Activated CD4-positive, alpha-beta T cell treated with anti-CD3 and anti-CD28 coated beads, Interleukin-2, amount 10 ng/mL, durations not matched to agents 24 days and 14 days (primary cell): ENCODE measurements around the gene SLC36A4. TPM values are rescaled to one million over a fixed set of nuclear protein-coding genes. Genes with fewer than 3 reads are reported as not detected.
A peak's percentile ranks its signal among the peaks of the same experiment; 100 is the strongest.

ENCODE experiments used
- DNase-seq: peaks from one replicate; pipeline ENCODE4 v3.0.0; 2022
- H3K27ac Mint-ChIP-seq: one replicate; pipeline ENCODE4 v1.8.0; 2022; ENCODE audit warnings: mild to moderate bottlenecking, mixed read lengths
- H3K27me3 Mint-ChIP-seq: one replicate; pipeline ENCODE4 v1.8.0; 2022; ENCODE audit warnings: mixed read lengths
- H3K36me3 Mint-ChIP-seq: one replicate; pipeline ENCODE4 v1.8.0; 2022; ENCODE audit warnings: low read depth, mild to moderate bottlenecking, mixed read lengths
- H3K4me1 Mint-ChIP-seq: one replicate; pipeline ENCODE4 v1.8.0; 2021; ENCODE audit warnings: mixed read lengths
- H3K4me3 Mint-ChIP-seq: one replicate; pipeline ENCODE4 v1.8.0; 2022; ENCODE audit warnings: mild to moderate bottlenecking, moderate library complexity, mixed read lengths
- H3K9me3 Mint-ChIP-seq: one replicate; pipeline ENCODE4 v1.8.0; 2021; ENCODE audit warnings: mixed read lengths
- intact Hi-C: fragments of 100-400 bp; cut with micrococcal nuclease; formaldehyde crosslinking; loops from one replicate; pipeline ENCODE4 v1.15.1; 2023
- total RNA-seq: library from RNA; stranded (reverse); gene quantifications from 2 replicates; pipeline ENCODE4 v1.2.3, GENCODE V29; 2022

Gene SLC36A4
- total RNA-seq, 1 donor from 2014 or later: 16.1 TPM

- Mint-ChIP-seq H3K36me3 (no peaks in the 10 kb centered on the region), H3K9me3 (no peaks in the 10 kb centered on the region), H3K4me1 (no peaks in the 10 kb centered on the region), H3K4me3 (no peak overlapping the region), H3K27ac (no peak overlapping the region), H3K27me3 (peaks cover 14% of the 10 kb centered on the region)
- intact Hi-C loops: no loop called here
- DNase-seq: no peak
Measured at GRCh38 chr11:93213622-93214021, 15.8 kb upstream of the SLC36A4 start.

GRCh38 chr11:93212094-93212493 is 14.3 kb upstream of the SLC36A4 start:
- DNase-seq: no peak
- Mint-ChIP-seq H3K4me3 (no peak overlapping the region), H3K4me1 (no peaks in the 10 kb centered on the region), H3K9me3 (no peaks in the 10 kb centered on the region), H3K27ac (no peak overlapping the region), H3K36me3 (no peaks in the 10 kb centered on the region), H3K27me3 (peaks cover 9% of the 10 kb centered on the region)
- intact Hi-C loops: no loop called here

- intact Hi-C loops: no loop called here
- peaks cover 10% of the 10 kb centered on the region for H3K27me3 Mint-ChIP-seq
- DNase-seq: no peak
Measured at GRCh38 chr11:93209466-93209865, 11.7 kb upstream of the SLC36A4 start.

GRCh38 chr11:93208663-93209270 is 11.0 kb upstream of the SLC36A4 start:
- Mint-ChIP-seq H3K4me1 (no peaks in the 10 kb centered on the region), H3K27ac (no peak overlapping the region), H3K4me3 (no peak overlapping the region), H3K9me3 (no peaks in the 10 kb centered on the region), H3K36me3 (no peaks in the 10 kb centered on the region), H3K27me3 (peaks cover 12% of the 10 kb centered on the region)
- intact Hi-C loops: no loop called here
- DNase-seq: no peak

More at GRCh38 chr11:93209466-93209865, 11.7 kb upstream of the SLC36A4 start:
- H3K9me3 Mint-ChIP-seq: no peaks in the 10 kb centered on the region
- no peak overlapping the region for H3K27ac Mint-ChIP-seq
- H3K4me3 Mint-ChIP-seq: no peak overlapping the region
- no peaks in the 10 kb centered on the region for H3K36me3 Mint-ChIP-seq
- H3K4me1 Mint-ChIP-seq: no peaks in the 10 kb centered on the region

- H3K27me3 Mint-ChIP-seq: peaks cover 24% of the 10 kb centered on the region
- H3K27ac Mint-ChIP-seq: no peak overlapping the region
- H3K4me1 Mint-ChIP-seq: peaks cover 10% of the 10 kb centered on the region
- no peaks in the 10 kb centered on the region for H3K9me3 Mint-ChIP-seq
- intact Hi-C loops: loop anchor here (5.0 to 10.0 kb wide), 3 partner anchors 235 to 935 kb away; partner anchors contain the start of genes C11orf54, MTNR1B and TAF1D
- H3K4me3 Mint-ChIP-seq: no peak overlapping the region
- no peaks in the 10 kb centered on the region for H3K36me3 Mint-ChIP-seq
- no peak for DNase-seq
Measured at GRCh38 chr11:93199616-93200015, 1.8 kb upstream of the SLC36A4 start.

GRCh38 chr11:93198215-93198845 is 539 bp upstream of the SLC36A4 start:
- no peaks in the 10 kb centered on the region for H3K9me3 Mint-ChIP-seq
- no peak for DNase-seq
- H3K27ac Mint-ChIP-seq: peak overlapping the region; percentile 87
- peaks cover 21% of the 10 kb centered on the region for H3K27me3 Mint-ChIP-seq
- H3K36me3 Mint-ChIP-seq: no peaks in the 10 kb centered on the region
- H3K4me3 Mint-ChIP-seq: peak overlapping the region; percentile 86
- intact Hi-C loops: loop anchor here (5.0 to 10.0 kb wide), 3 partner anchors 234 to 936 kb away; partner anchors contain the start of genes C11orf54, MTNR1B and TAF1D
- peaks cover 13% of the 10 kb centered on the region for H3K4me1 Mint-ChIP-seq

- peaks cover 16% of the 10 kb centered on the region for H3K4me1 Mint-ChIP-seq
- H3K36me3 Mint-ChIP-seq: no peaks in the 10 kb centered on the region
- intact Hi-C loops: loop anchor here (2.0 to 10.0 kb wide), 5 partner anchors 232 to 938 kb away; partner anchors contain the start of genes C11orf54, CEP295, MTNR1B and SMCO4
- peak overlapping the region; percentile 87 for H3K27ac Mint-ChIP-seq
- DNase-seq: no peak
- peak overlapping the region; percentile 86 for H3K4me3 Mint-ChIP-seq
- H3K27me3 Mint-ChIP-seq: peaks cover 14% of the 10 kb centered on the region
- no peaks in the 10 kb centered on the region for H3K9me3 Mint-ChIP-seq
Measured at GRCh38 chr11:93196816-93197379, 893 bp downstream of the SLC36A4 start.

- intact Hi-C loops: loop anchor here (5.0 to 10.0 kb wide), 3 partner anchors 230 to 940 kb away; partner anchors contain the start of genes C11orf54, MTNR1B and TAF1D
- H3K9me3 Mint-ChIP-seq: no peaks in the 10 kb centered on the region
Measured at GRCh38 chr11:93194673-93195291, 3.0 kb downstream of the SLC36A4 start.

GRCh38 chr11:93193731-93194130 is 4.1 kb downstream of the SLC36A4 start:
- intact Hi-C loops: loop anchor here (10.0 kb wide), 2 partner anchors 229 to 941 kb away; partner anchors contain the start of gene MTNR1B
- Mint-ChIP-seq H3K36me3 (no peaks in the 10 kb centered on the region), H3K27ac (no peak overlapping the region), H3K27me3 (no peaks in the 10 kb centered on the region), H3K4me3 (no peak overlapping the region), H3K4me1 (peaks cover 19% of the 10 kb centered on the region), H3K9me3 (no peaks in the 10 kb centered on the region)
- DNase-seq: no peak

More at GRCh38 chr11:93194673-93195291, 3.0 kb downstream of the SLC36A4 start:
- Mint-ChIP-seq H3K4me1 (peaks cover 19% of the 10 kb centered on the region), H3K36me3 (no peaks in the 10 kb centered on the region), H3K27me3 (peaks cover 2% of the 10 kb centered on the region), H3K4me3 (no peak overlapping the region), H3K27ac (no peak overlapping the region)
- DNase-seq: no peak

GRCh38 chr11:93192163-93192562 is 5.6 kb downstream of the SLC36A4 start:
- Mint-ChIP-seq H3K27ac (no peak overlapping the region), H3K27me3 (no peaks in the 10 kb centered on the region), H3K4me3 (no peak overlapping the region), H3K4me1 (peaks cover 17% of the 10 kb centered on the region), H3K9me3 (no peaks in the 10 kb centered on the region), H3K36me3 (peaks cover 5% of the 10 kb centered on the region)
- DNase-seq: no peak
- intact Hi-C loops: loop anchor here (10.0 kb wide), 2 partner anchors 227 to 943 kb away; partner anchors contain the start of gene MTNR1B

- DNase-seq: no peak
- no peaks in the 10 kb centered on the region for H3K27me3 Mint-ChIP-seq
- peaks cover 9% of the 10 kb centered on the region for H3K36me3 Mint-ChIP-seq
- no peak overlapping the region for H3K27ac Mint-ChIP-seq
- intact Hi-C loops: no loop called here
- no peaks in the 10 kb centered on the region for H3K9me3 Mint-ChIP-seq
- H3K4me3 Mint-ChIP-seq: no peak overlapping the region
- H3K4me1 Mint-ChIP-seq: peaks cover 7% of the 10 kb centered on the region
Measured at GRCh38 chr11:93189462-93189861, 8.3 kb downstream of the SLC36A4 start.

- Mint-ChIP-seq H3K4me3 (no peak overlapping the region), H3K9me3 (no peaks in the 10 kb centered on the region)
Measured at GRCh38 chr11:93188726-93189125, 9.1 kb downstream of the SLC36A4 start.

GRCh38 chr11:93187290-93187689 is 10.5 kb downstream of the SLC36A4 start:
- H3K27me3 Mint-ChIP-seq: no peaks in the 10 kb centered on the region
- H3K27ac Mint-ChIP-seq: no peak overlapping the region
- H3K36me3 Mint-ChIP-seq: peaks cover 12% of the 10 kb centered on the region
- peaks cover 5% of the 10 kb centered on the region for H3K4me1 Mint-ChIP-seq
- intact Hi-C loops: no loop called here
- DNase-seq: no peak
- no peaks in the 10 kb centered on the region for H3K9me3 Mint-ChIP-seq
- no peak overlapping the region for H3K4me3 Mint-ChIP-seq

More at GRCh38 chr11:93188726-93189125, 9.1 kb downstream of the SLC36A4 start:
- intact Hi-C loops: no loop called here
- no peak for DNase-seq
- Mint-ChIP-seq H3K27me3 (no peaks in the 10 kb centered on the region), H3K4me1 (peaks cover 6% of the 10 kb centered on the region), H3K36me3 (peaks cover 9% of the 10 kb centered on the region), H3K27ac (no peak overlapping the region)
